Measurements from ENCODE around the gene FAM13A.
"Not testable (repeated sequence)": the region's sequence is repeated elsewhere in the genome, so short reads cannot be mapped to it uniquely, and the experiment has no call there.

Gene FAM13A

GRCh38 chr4:89000844-89001360, 56.1 kb downstream of the FAM13A start:
- no peak for DNase-seq (ENCODE audit: low read depth in 2 of 2, low spot score in 1 of 2)

GRCh38 chr4:89000382-89000781, 56.6 kb downstream of the FAM13A start:
- DNase-seq (ENCODE audit: low read depth in 2 of 2, low spot score in 1 of 2) = no peak

GRCh38 chr4:88999392-88999930, 57.5 kb downstream of the FAM13A start:
- no peak for DNase-seq (ENCODE audit: low read depth in 2 of 2, low spot score in 1 of 2)

- DNase-seq (ENCODE audit: low read depth in 2 of 2, low spot score in 1 of 2) = no peak
These were observed 58.1 kb downstream of the FAM13A start for GRCh38 chr4:88998891-88999290.

GRCh38 chr4:88998001-88998400, 59.0 kb downstream of the FAM13A start:
- DNase-seq (ENCODE audit: low read depth in 2 of 2, low spot score in 1 of 2) = no peak

- no peak for DNase-seq (ENCODE audit: low read depth in 2 of 2, low spot score in 1 of 2)
These were observed 61.1 kb downstream of the FAM13A start for GRCh38 chr4:88995874-88996273.

- not testable (repeated sequence) for DNase-seq (ENCODE audit: low read depth in 2 of 2, low spot score in 1 of 2)
These were observed 61.7 kb downstream of the FAM13A start for GRCh38 chr4:88995257-88995656.

- DNase-seq (ENCODE audit: low read depth in 2 of 2, low spot score in 1 of 2) = no peak
These were observed 63.7 kb downstream of the FAM13A start for GRCh38 chr4:88993246-88993645.

GRCh38 chr4:88991746-88992145, 65.2 kb downstream of the FAM13A start:
- DNase-seq (ENCODE audit: low read depth in 2 of 2, low spot score in 1 of 2) = no peak

- DNase-seq (ENCODE audit: low read depth in 2 of 2, low spot score in 1 of 2) = no peak
These were observed 67.0 kb downstream of the FAM13A start for GRCh38 chr4:88989990-88990389.

GRCh38 chr4:88985088-88985773, 71.8 kb downstream of the FAM13A start:
- DNase-seq (ENCODE audit: low read depth in 2 of 2, low spot score in 1 of 2) = no peak

- DNase-seq (ENCODE audit: low read depth in 2 of 2, low spot score in 1 of 2) = no peak
These were observed 74.2 kb downstream of the FAM13A start for GRCh38 chr4:88982757-88983156.

- DNase-seq (ENCODE audit: low read depth in 2 of 2, low spot score in 1 of 2) = no peak
These were observed 75.0 kb downstream of the FAM13A start for GRCh38 chr4:88981993-88982392.

- DNase-seq (ENCODE audit: low read depth in 2 of 2, low spot score in 1 of 2) = no peak
These were observed 75.4 kb downstream of the FAM13A start for GRCh38 chr4:88981556-88981955.

- no peak for DNase-seq (ENCODE audit: low read depth in 2 of 2, low spot score in 1 of 2)
These were observed 77.7 kb downstream of the FAM13A start for GRCh38 chr4:88979276-88979675.

GRCh38 chr4:88976775-88977035, 80.3 kb downstream of the FAM13A start:
- DNase-seq (ENCODE audit: low read depth in 2 of 2, low spot score in 1 of 2) = no peak

- no peak for DNase-seq (ENCODE audit: low read depth in 2 of 2, low spot score in 1 of 2)
These were observed 80.8 kb downstream of the FAM13A start for GRCh38 chr4:88975958-88976774.

- DNase-seq (ENCODE audit: low read depth in 2 of 2, low spot score in 1 of 2) = no peak
These were observed 85.4 kb downstream of the FAM13A start for GRCh38 chr4:88971536-88971935.

GRCh38 chr4:88969746-88970145, 87.2 kb downstream of the FAM13A start:
- no peak for DNase-seq (ENCODE audit: low read depth in 2 of 2, low spot score in 1 of 2)

- DNase-seq (ENCODE audit: low read depth in 2 of 2, low spot score in 1 of 2) = no peak
These were observed 87.7 kb downstream of the FAM13A start for GRCh38 chr4:88969271-88969670.

GRCh38 chr4:88967883-88968331, 89.1 kb downstream of the FAM13A start:
- no peak for DNase-seq (ENCODE audit: low read depth in 2 of 2, low spot score in 1 of 2)

GRCh38 chr4:88965053-88965452, 91.9 kb downstream of the FAM13A start:
- DNase-seq (ENCODE audit: low read depth in 2 of 2, low spot score in 1 of 2) = no peak

Measured in stimulated activated CD8-positive, alpha-beta memory T cell treated with anti-CD3 and anti-CD28 coated beads, Interleukin-4, amount 100 ng/mL, for 1 hour (primary cell).